ENCODE data around the gene SELENON. TPM values are rescaled to one million over a fixed set of nuclear protein-coding genes. Genes with fewer than 3 reads are reported as not detected.
A peak's percentile ranks its signal among the peaks of the same experiment; 100 is the strongest.

SELENON gene
- polyA plus RNA-seq, 1 experiment, result 39.9 TPM

DNA sequence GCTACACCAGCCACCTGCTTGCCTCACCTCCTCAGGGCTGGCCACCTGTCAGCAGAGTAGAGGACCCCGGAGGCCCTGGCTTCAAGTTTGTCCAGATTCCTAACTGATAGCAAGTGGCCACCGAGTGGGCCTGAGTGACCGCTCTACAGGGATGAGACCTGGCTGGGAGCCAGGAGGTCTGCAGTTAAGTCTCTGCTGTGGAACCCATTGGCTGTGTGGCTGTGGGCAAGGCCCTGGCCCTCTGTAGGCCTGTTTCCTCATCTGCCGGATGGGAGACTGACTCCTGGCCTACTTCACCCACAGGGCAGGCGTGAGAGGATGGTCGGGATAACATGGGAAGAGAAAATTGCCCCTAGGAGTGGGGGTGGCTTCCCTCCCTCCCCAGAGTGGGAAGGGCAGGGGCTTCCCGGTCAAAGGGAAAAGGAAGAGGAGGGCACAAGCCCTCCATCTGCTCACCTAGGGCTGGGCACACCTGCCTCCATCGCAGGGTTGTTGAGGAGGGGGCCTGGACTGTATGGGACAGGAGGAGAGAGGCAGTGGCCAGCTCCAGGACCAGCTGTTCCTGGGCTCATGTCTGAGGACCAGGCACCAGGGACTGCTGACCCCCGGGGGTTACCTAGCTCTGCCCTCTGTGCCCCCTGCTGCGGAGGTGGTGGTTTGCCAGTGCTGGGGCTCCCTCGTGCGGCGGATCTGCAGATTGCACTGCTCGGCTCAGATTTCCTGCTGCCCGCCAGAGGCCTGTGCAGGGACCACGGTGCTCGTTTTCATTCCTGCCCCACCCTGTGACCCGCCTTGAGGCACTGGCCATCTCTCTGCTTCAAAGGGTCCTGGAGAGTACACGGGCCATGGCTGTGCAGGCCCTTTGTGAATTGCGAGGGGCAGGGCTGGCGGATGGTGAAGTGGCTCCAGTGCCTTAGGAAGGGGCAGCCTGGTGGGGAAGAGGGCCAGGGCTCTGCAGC lies 10.6 kb downstream of the SELENON start:
- ChIA-PET CTCF (interaction anchor here (0.8 to 3.9 kb wide), 8 partner anchors 9 to 238 kb away, joined by 3 to 18 read pairs (median 4); partner anchors contain the start of gene MTFR1L), POLR2A (no interaction called here)
- TF ChIP-seq, protein P1, sequence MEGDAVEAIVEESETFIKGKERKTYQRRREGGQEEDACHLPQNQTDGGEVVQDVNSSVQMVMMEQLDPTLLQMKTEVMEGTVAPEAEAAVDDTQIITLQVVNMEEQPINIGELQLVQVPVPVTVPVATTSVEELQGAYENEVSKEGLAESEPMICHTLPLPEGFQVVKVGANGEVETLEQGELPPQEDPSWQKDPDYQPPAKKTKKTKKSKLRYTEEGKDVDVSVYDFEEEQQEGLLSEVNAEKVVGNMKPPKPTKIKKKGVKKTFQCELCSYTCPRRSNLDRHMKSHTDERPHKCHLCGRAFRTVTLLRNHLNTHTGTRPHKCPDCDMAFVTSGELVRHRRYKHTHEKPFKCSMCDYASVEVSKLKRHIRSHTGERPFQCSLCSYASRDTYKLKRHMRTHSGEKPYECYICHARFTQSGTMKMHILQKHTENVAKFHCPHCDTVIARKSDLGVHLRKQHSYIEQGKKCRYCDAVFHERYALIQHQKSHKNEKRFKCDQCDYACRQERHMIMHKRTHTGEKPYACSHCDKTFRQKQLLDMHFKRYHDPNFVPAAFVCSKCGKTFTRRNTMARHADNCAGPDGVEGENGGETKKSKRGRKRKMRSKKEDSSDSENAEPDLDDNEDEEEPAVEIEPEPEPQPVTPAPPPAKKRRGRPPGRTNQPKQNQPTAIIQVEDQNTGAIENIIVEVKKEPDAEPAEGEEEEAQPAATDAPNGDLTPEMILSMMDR (IDR thresholded peaks at IDR 0.05; ENCODE audit: insufficient read depth, low read depth, low read length), result peak; percentile 92
- DNase-seq (ENCODE audit: low read depth), result no peak
- no peak overlapping the region for H3K4me3 ChIP-seq (ENCODE audit: low read depth, low read length)
- H3K27me3 ChIP-seq (ENCODE audit: control insufficient read depth, insufficient read depth, low read length), result no peaks in the 10 kb centered on the region
- H3K36me3 ChIP-seq (ENCODE audit: control insufficient read depth, insufficient read depth, low read length), result peaks cover 46% of the 10 kb centered on the region

DNA sequence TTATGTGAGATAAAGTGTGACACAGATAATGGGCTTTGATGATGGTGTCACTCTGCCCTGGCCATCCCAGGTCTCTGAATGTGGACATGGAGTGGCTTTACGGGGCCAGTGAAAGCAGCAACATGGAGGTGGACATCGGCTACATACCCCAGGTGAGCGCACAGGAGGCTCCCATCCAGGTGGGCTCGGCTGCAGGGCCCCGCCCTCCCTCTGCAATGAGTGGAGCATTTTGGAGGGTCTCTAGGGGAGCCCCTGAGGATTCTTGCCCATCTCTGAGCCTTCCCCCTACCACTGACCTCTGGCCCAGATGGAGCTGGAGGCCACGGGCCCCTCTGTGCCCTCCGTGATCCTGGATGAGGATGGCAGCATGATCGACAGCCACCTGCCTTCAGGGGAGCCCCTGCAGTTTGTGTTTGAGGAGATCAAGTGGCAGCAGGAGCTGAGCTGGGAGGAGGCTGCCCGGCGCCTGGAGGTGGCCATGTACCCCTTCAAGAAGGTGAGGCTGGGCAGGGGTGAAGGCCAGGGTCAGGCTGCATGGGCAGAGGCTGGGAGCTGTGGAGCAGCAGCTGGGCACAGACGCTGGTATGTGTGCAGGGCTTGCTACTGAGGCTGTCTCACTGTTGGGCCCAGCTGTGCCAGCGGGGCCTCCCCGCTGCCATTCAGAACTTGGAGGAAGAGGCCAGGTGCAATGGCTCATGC lies 11.5 kb downstream of the SELENON start:
- Histone ChIP-seq H3K27me3 (ENCODE audit: control insufficient read depth, insufficient read depth, low read length) (no peaks in the 10 kb centered on the region), H3K36me3 (ENCODE audit: control insufficient read depth, insufficient read depth, low read length) (peaks cover 47% of the 10 kb centered on the region), H3K4me3 (ENCODE audit: low read depth, low read length) (no peak overlapping the region)
- TF ChIP-seq, protein P1 (IDR thresholded peaks at IDR 0.05; ENCODE audit: insufficient read depth, low read depth, low read length), result no peak
- POLR2A ChIA-PET, result no interaction called here
- no peak for DNase-seq (ENCODE audit: low read depth)
- CTCF ChIA-PET, result interaction anchor here (0.8 to 3.9 kb wide), 8 partner anchors 8 to 203 kb away, joined by 3 to 18 read pairs (median 4); partner anchors contain the start of gene MTFR1L

DNA sequence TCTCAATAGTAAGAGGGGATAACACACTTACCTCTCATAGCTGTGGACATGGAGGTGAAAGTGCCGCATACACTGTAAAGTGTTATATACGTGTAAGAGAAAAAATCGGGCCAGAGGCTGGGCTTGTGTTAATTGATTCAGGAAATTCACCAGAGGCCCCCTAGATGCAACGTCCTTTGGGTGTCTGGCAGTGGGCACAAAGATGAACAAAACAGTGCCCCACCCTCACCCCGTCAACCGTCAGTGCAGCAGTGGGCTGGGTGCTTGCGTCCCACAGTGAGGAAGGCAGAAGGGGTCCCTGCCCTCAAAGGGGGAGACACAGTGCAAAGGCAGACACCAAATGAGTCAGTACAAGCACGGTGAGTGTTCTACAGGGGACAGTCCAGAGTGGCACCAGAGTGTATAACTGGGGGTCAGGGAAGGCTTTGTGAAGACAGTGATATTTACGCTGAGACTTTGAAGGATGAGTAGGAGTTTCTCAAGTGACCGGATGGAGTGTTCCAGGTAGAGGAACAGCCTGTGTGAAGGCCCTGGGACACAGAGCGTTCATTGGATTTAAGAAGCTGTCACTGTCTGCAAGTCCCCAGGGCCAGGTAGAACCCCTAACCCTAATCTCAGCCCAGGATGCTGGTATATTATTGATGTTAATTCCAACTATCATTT lies 13.2 kb downstream of the SELENON start:
- ChIA-PET CTCF (interaction anchor here (0.6 to 2.1 kb wide), 2 partner anchors 9 to 245 kb away, joined by 4 to 5 read pairs; no protein-coding TSS in a partner anchor), POLR2A (no interaction called here)
- peaks cover 43% of the 10 kb centered on the region for H3K36me3 ChIP-seq (ENCODE audit: control insufficient read depth, insufficient read depth, low read length)
- TF ChIP-seq, protein P1 (IDR thresholded peaks at IDR 0.05; ENCODE audit: insufficient read depth, low read depth, low read length), result no peak
- no peaks in the 10 kb centered on the region for H3K27me3 ChIP-seq (ENCODE audit: control insufficient read depth, insufficient read depth, low read length)
- H3K4me3 ChIP-seq (ENCODE audit: low read depth, low read length), result no peak overlapping the region
- DNase-seq (ENCODE audit: low read depth), result no peak

DNA sequence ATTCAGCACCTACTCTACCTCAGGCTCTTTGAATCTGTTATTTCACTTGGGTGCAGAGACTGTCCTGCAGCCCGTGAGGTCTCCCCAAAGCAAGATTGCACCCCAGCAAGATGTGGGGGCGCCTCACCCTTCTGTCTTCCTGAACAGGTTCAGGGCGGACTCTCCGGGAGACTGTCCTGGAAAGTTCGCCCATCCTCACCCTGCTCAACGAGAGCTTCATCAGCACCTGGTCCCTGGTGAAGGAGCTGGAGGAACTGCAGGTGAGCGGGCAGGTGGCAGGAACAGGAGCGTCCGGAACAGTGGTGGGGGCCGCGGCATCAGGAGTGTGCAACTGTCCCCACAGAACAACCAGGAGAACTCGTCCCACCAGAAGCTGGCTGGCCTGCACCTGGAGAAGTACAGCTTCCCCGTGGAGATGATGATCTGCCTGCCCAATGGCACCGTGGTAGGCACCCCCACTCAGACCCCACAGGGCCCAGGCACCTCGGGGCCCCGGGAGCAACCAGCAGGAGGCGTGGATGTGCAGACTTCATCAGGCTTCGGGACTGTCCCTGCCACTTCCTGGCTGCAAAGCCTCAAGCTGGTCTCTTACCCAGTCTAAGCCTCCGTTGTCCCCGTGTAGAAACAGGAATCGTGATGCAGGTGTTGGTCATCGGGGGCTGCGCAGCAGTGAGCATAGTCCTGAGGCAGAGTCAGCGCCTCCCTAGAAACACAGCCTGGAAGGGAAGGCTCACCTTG lies 13.9 kb downstream of the SELENON start:
- ChIA-PET POLR2A (no interaction called here), CTCF (interaction anchor here (2.1 kb wide), 1 partner anchor 8 kb away, joined by 5 read pairs; no protein-coding TSS in a partner anchor)
- TF ChIP-seq, protein P1 (IDR thresholded peaks at IDR 0.05; ENCODE audit: insufficient read depth, low read depth, low read length), result no peak
- no peak overlapping the region for H3K4me3 ChIP-seq (ENCODE audit: low read depth, low read length)
- no peaks in the 10 kb centered on the region for H3K27me3 ChIP-seq (ENCODE audit: control insufficient read depth, insufficient read depth, low read length)
- peaks cover 43% of the 10 kb centered on the region for H3K36me3 ChIP-seq (ENCODE audit: control insufficient read depth, insufficient read depth, low read length)
- DNase-seq (ENCODE audit: low read depth), result no peak
